NOMO-1 (cell line): Measurements from ENCODE around the gene S100A14.
"Not testable (repeated sequence)": the region's sequence is repeated elsewhere in the genome, so short reads cannot be mapped to it uniquely, and the experiment has no call there.

Experiments
- DNase-seq, 2 experiments: peaks; one replicate each; lab custom pipeline; 2025; ENCODE audit not compliant: unreplicated experiment in 2 of 2; lab: John Stamatoyannopoulos, UW

Gene S100A14

GRCh38 chr1:153592748-153593147 is 23.4 kb downstream of the S100A14 start:
- DNase-seq = no peak

GRCh38 chr1:153588482-153588881 is 27.6 kb downstream of the S100A14 start:
- DNase-seq = no peak

- not testable (repeated sequence) for DNase-seq
These were observed 28.1 kb downstream of the S100A14 start for GRCh38 chr1:153588033-153588432.

GRCh38 chr1:153587314-153587713 is 28.8 kb downstream of the S100A14 start:
- DNase-seq = no peak

DNA sequence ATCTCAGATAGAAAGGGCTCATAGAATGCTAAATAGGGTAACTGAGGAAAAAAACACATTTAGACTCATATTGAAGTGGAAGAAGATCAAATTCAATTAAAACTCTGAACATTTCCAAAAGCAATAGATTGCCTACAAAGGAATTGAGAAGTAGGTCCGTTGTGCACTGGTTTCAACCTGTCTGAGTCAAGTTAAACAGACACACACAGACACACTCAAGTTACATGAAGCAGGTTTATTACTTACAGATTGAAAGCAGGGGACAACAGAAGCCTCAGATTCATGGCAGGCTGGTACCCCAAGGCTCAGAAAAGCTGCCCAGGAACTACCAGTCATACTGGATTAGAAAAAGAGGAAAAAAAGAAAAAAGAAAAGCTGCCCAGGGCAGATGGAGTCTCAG is 29.8 kb downstream of the S100A14 start:
- no peak for DNase-seq

- no peak for DNase-seq
These were observed 31.1 kb downstream of the S100A14 start for GRCh38 chr1:153585006-153585405.

DNA sequence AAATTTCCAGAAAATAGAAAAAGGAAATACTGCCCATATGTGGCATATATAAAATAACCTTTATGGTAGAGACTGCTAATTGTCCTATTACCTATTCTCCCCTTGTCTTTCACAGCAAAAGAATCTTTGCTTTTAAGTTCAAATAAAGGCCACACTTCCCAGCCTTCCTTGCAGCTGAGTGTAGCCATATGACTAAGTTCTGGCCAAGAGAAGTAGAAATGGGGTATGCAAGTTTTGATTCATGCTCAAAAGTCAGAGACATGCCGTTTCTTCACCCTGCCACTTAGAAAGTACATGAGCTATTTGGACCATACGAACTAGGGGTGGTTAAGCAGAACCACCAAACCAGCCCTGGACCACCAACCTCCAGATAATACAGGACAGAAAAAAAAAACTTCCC is 32.1 kb downstream of the S100A14 start:
- no peak for DNase-seq

GRCh38 chr1:153583514-153583913 is 32.6 kb downstream of the S100A14 start:
- DNase-seq = not testable (repeated sequence)

DNA sequence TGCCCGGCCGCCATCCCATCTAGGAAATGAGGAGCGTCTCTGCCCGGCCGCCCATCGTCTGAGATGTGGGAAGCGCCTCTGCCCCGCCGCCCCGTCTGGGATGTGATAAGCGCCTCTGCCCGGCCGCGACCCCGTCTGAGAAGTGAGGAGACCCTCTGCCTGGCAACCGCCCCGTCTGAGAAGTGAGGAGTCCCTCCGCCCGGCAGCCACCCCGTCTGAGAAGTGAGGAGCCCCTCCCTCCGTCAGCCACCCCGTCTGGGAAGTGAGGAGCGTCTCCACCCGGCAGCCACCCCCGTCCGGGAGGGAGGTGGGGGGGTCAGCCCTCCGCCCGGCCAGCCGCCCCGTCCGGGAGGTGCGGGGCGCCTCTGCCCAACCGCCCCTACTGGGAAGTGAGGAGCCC is 33.3 kb downstream of the S100A14 start:
- not testable (repeated sequence) for DNase-seq

- DNase-seq = no peak
These were observed 37.2 kb downstream of the S100A14 start for GRCh38 chr1:153578936-153579335.

GRCh38 chr1:153578490-153578889 is 37.6 kb downstream of the S100A14 start:
- no peak for DNase-seq

- no peak for DNase-seq
These were observed 38.5 kb downstream of the S100A14 start for GRCh38 chr1:153577624-153578051.

GRCh38 chr1:153577138-153577537 is 39.0 kb downstream of the S100A14 start:
- DNase-seq = peak in 1 of 2 experiments; percentile 52

GRCh38 chr1:153575497-153575896 is 40.6 kb downstream of the S100A14 start:
- DNase-seq = not testable (repeated sequence)

DNA sequence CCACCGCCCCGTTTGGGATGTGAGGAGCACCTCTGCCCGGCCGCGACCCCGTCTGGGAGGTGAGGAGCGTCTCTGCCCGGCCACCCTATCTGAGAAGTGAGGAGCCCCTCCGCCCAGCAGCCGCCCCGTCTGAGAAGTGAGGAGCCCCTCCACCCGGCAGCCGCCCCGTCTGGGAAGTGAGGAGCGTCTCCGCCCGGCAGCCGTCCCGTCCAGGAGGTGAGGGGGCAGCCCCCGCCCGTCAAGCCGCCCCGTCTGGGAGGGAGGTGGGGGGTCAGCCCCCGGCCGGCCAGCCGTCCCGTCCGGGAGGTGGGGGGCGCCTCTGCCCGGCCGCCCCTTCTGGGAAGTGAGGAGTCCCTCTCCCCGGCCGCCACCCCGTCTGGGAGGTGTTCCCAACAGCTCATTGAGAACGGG is 41.0 kb downstream of the S100A14 start:
- DNase-seq = not testable (repeated sequence)

- DNase-seq = peak; percentile 53 to 81
These were observed 42.8 kb downstream of the S100A14 start for GRCh38 chr1:153573351-153573750.

DNA sequence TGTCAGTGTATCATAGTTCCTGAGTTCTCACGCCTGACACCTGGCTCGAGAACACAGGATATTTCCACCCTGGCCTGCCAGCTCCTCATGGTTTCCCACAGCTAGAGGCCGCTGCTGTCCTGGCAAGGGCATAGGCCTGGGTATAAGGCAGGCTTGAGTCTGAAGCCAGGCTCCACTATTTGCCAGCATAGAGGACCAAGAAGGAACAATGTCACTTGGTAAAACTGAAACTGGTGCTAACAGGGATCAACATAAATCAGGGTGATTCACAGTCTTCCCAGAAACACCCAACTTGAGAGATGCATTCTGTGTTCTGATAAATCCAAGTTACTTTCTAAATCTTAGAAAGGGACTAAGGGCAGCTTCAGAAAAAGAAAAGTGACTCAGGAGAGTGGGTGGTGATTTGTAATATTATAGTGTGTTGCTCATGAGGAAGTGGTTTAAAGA is 43.5 kb downstream of the S100A14 start:
- peak; percentile 59 to 87 for DNase-seq

DNA sequence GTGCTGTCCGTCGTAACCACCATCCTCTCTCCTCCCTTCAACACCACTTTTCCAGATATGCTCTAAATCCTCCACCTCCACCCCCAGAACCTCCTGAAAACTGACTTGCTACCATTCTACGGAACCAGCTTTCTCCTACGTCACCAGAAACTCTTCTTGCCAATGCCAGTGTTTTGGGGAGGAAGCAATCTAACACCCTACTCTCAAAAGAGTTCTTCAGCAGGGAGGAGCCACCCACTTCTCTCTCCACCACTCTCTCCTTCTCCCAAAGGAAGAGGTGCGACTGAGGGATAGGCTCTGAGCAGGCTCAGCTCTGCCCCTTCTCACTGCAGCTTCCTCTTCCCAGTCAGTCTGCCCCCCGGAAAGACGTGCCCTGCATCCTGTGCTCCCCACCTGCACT is 44.4 kb downstream of the S100A14 start:
- DNase-seq = no peak

DNA sequence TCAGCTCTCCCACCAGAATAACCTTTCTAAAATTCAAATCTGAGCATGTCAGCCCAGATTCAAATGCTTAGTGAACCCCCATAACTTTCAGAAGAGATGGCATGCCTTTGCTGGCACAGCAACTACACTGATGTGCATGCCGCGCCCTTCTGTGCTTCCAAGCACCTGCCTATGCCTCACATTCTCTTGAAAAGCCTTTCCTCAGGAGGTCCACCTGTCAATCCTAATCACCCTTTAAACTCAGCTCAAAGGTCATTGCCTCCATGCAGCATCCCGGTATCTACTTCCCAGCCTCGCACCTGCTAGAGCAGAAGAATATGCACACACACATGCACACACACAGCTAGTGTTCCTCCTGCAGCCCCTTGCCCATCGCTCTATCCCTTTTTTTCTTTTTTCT is 45.3 kb downstream of the S100A14 start:
- DNase-seq = no peak

- no peak for DNase-seq
These were observed 46.7 kb downstream of the S100A14 start for GRCh38 chr1:153569465-153569864.

DNA sequence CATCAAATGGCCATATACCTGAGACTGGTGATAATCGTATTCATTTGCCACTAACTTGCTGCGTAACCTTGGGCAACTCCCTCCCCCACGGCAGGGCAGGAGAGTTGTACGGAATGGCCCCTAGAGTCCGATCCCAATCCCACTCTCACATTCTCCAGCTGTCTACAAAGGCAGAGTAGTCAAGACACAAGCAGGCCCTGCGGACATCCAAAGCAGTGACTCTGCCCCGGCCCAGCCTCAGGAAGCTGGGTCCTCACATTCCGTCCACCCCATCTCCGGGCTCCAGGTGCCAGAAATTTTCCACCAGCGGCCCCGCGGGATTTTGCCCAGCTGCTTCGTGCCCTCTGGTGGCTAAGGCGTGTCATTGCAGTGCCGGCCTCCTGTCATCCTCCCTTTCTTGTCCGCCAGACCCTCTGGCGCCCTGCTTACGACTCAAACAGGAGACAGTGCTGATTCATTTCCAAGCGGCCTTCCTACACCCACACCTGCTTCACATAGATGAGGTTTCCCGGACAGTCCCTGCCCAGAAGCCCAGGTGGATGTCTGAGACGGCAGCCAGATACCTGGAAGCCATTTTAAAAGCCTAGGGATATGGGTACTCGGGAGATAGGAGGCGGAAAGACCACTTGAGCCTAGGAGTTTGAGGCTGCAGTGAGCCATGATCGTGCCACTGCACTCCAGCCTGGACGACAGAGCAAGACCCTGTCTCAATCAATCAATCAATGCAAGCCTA is 47.6 kb downstream of the S100A14 start:
- DNase-seq = peak; percentile 79 to 81

GRCh38 chr1:153567621-153568366 is 48.3 kb downstream of the S100A14 start:
- DNase-seq = no peak
